HepG2 (cell line): ENCODE data around the gene SUV39H2.

Experiments
- ATF7-NPFF ChIP-seq: sonication (generic); formaldehyde crosslinking; IDR thresholded peaks from 2 replicates; pipeline ENCODE4 v1.8.1; 2023; ENCODE audit warnings: mild to moderate bottlenecking, low read depth, missing genetic modification reagents, moderate library complexity
- CTCF ChIP-seq: sonication (generic); formaldehyde crosslinking; IDR thresholded peaks from 2 replicates; pipeline ENCODE4 v1.5.0; 2020; ENCODE audit warnings: mild to moderate bottlenecking, missing genetic modification reagents, moderate library complexity
- E2F5 ChIP-seq: sonication (generic); formaldehyde crosslinking; conservative IDR thresholded peaks from 2 replicates; pipeline ENCODE4 v1.4.0; 2020; ENCODE audit warnings: missing genetic modification reagents
- FOXP1 ChIP-seq, 2 experiments: fragments of 450-650 bp in 1 of 2; IDR thresholded peaks; 2 replicates each; pipeline ENCODE4 v1.6.1; 2017 to 2018; ENCODE audit warnings: antibody characterized with exemption in 1 of 2
- MLX ChIP-seq: IDR thresholded peaks from 2 replicates; pipeline ENCODE4 v1.6.1; 2016
- POLR2A ChIP-seq, 2 experiments: IDR thresholded peaks; 2 replicates each; pipeline ENCODE4 v1.6.1; 2011; ENCODE audit warnings: low read depth in 2 of 2, low read length in 2 of 2, mild to moderate bottlenecking in 1 of 2, moderate library complexity in 1 of 2; ENCODE audit not compliant: insufficient read depth in 1 of 2
- PTBP1 ChIP-seq: fragments of 200-400 bp; formaldehyde crosslinking; IDR thresholded peaks from 2 replicates; pipeline ENCODE4 v1.6.1; 2018; ENCODE audit warnings: low read length, low read depth; ENCODE audit not compliant: poor library complexity, severe bottlenecking
- SRF ChIP-seq: IDR thresholded peaks from 2 replicates; pipeline ENCODE4 v1.6.1; 2011; ENCODE audit warnings: mild to moderate bottlenecking, low read depth, low read length, moderate library complexity
- TAF1 ChIP-seq: sonication (generic); formaldehyde crosslinking; IDR thresholded peaks from 2 replicates; pipeline ENCODE4 v1.4.0; 2020; ENCODE audit warnings: missing genetic modification reagents
- TOE1 ChIP-seq: sonication (generic); formaldehyde crosslinking; IDR thresholded peaks from 2 replicates; pipeline ENCODE4 v1.4.0; 2020; ENCODE audit warnings: mild to moderate bottlenecking, missing genetic modification reagents
- ZFP41 ChIP-seq: sonication (generic); formaldehyde crosslinking; IDR thresholded peaks from 2 replicates; pipeline ENCODE4 v1.4.0; 2020; ENCODE audit warnings: mild to moderate bottlenecking, missing genetic modification reagents, borderline replicate concordance
- ZNF687 ChIP-seq: sonication (generic); formaldehyde crosslinking; IDR thresholded peaks from 2 replicates; pipeline ENCODE4 v1.5.1; 2020; ENCODE audit warnings: mild to moderate bottlenecking, missing genetic modification reagents, moderate library complexity
- TF ChIP-seq, protein P1 (sequence below): sonication (generic); formaldehyde crosslinking; IDR thresholded peaks from 2 replicates; pipeline ENCODE4 v1.5.1; 2020; ENCODE audit warnings: missing genetic modification reagents, mild to moderate bottlenecking, borderline replicate concordance

DNA sequence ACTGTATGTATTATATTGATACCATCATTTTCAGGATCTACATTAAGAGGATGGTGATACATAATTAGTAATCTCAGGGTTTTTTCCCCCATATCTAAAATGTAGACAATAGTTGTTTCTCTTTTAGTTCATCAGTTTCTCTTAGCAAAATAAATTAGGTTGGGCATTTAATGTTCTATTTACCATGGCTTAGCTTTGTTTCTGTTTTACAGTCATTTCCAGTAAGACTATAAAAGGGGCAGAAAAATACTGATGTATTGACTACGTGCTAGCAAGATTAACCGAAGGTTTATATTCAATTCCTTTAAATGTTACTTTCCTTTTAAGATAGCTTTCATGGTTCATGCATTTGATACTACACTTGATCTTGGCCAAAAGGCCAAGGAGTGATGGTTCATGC is 26.2 kb downstream of the SUV39H2 start:
- TF ChIP-seq CTCF (no peak), E2F5 (CRISPR knock-in tag) (no peak), POLR2A (IDR thresholded peaks at IDR 0.05; ENCODE audit: insufficient read depth in 1 of 2, low read depth in 2 of 2, low read length in 2 of 2) (no peak), ATF7-NPFF (CRISPR knock-in tag) (no peak), TOE1 (CRISPR knock-in tag) (no peak), MLX (CRISPR knock-in tag) (no peak), ZFP41 (CRISPR knock-in tag) (no peak), FOXP1 (IDR thresholded peaks at IDR 0.05) (no peak), FOXP1 (CRISPR knock-in tag; IDR thresholded peaks at IDR 0.05) (no peak), PTBP1 (no peak), SRF (no peak), TAF1 (CRISPR knock-in tag) (no peak), ZNF687 (CRISPR knock-in tag) (no peak)
- TF ChIP-seq, protein P1, sequence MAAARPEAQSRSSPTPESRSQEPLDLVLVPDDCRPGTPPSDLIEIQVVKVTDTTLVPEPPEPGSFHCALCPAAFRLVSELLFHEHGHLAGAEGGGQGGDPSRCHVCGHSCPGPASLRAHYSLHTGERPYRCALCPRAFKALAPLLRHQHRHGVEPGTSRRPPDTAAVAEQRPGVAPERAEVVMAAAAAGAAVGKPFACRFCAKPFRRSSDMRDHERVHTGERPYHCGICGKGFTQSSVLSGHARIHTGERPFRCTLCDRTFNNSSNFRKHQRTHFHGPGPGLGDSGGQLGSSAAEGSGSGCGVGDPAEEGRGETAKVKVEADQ (CRISPR knock-in tag) = no peak
